Panc1 (cell line): ENCODE measurements around the gene TRAPPC8. TPM values are rescaled to one million over a fixed set of nuclear protein-coding genes. Genes with fewer than 3 reads are reported as not detected.

Source experiments
- ATAC-seq: fragments of 200-7000 bp; cut with Tn5 transposase; 2 replicates; pipeline ENCODE4 v1.9.1; 2020; ENCODE audit warnings: mild to moderate bottlenecking, moderate library complexity
- BruUV-seq: library from RNA; stranded (reverse); fragments of 400-500 nt; replicated peaks from 2 replicates; lab custom pipeline; 2021; lab: Mats Ljungman, UMichigan
- CTCF ChIA-PET: fragments of 300-600 bp; sonication (Branson Sonifier 250); formaldehyde crosslinking; loops from one replicate; lab custom pipeline; 2022; ENCODE audit warnings: antibody characterized with exemption; lab: Charles Lee
- POLR2A ChIA-PET: fragments of 300-600 bp; sonication (Branson Sonifier 250); formaldehyde crosslinking; loops from one replicate; lab custom pipeline; 2022; ENCODE audit warnings: antibody characterized with exemption; lab: Charles Lee
- DNase-seq: peaks from one replicate; pipeline ENCODE4 v3.0.0-alpha.2; 2010; ENCODE audit warnings: low read depth, low spot score
- H3K27ac ChIP-seq: 2 replicates; pipeline ENCODE4 v1.5.1; 2011; ENCODE audit warnings: mild to moderate bottlenecking, low read length, inconsistent platforms
- H3K27me3 ChIP-seq: fragments of 200-500 bp; sonication (Bioruptor generic); 2 replicates; pipeline ENCODE4 v1.6.0; 2014; ENCODE audit warnings: low read length, inconsistent platforms; ENCODE audit not compliant: control insufficient read depth, insufficient read depth
- H3K36me3 ChIP-seq: fragments of 200-500 bp; sonication (Bioruptor generic); 2 replicates; pipeline ENCODE4 v1.5.1; 2014; ENCODE audit warnings: inconsistent platforms, mild to moderate bottlenecking, low read length, moderate library complexity; ENCODE audit not compliant: control insufficient read depth, insufficient read depth
- H3K4me1 ChIP-seq: 2 replicates; pipeline ENCODE4 v1.5.1; 2011; ENCODE audit warnings: inconsistent platforms, mild to moderate bottlenecking, low read length, moderate library complexity; ENCODE audit not compliant: control insufficient read depth, insufficient read depth
- H3K4me3 ChIP-seq, 2 experiments: 2 replicates each; pipeline ENCODE4 v1.5.1; 2011 to 2012; ENCODE audit warnings: low read depth in 2 of 2, low read length in 2 of 2, mild to moderate bottlenecking in 2 of 2, inconsistent platforms in 1 of 2, moderate library complexity in 1 of 2
- H3K9me3 ChIP-seq: fragments of 200-500 bp; sonication (Bioruptor generic); 2 replicates; pipeline ENCODE4 v1.5.1; 2014; ENCODE audit warnings: low read depth, mild to moderate bottlenecking, inconsistent platforms, low read length, moderate library complexity; ENCODE audit not compliant: control insufficient read depth, insufficient read depth
- CTCF ChIP-seq: fragments of 450-650 bp; IDR thresholded peaks from 2 replicates; pipeline ENCODE4 v1.5.1; 2017; ENCODE audit warnings: mild to moderate bottlenecking
- POLR2AphosphoS5 ChIP-seq: IDR thresholded peaks from 2 replicates; pipeline ENCODE4 v1.6.1; 2012; ENCODE audit warnings: mild to moderate bottlenecking, low read depth, low read length, moderate library complexity
- REST ChIP-seq, 2 experiments: IDR thresholded peaks; 2 replicates each; pipeline ENCODE4 v1.6.1; 2011 to 2012; ENCODE audit warnings: low read depth in 2 of 2, control low read depth in 1 of 2, low read length in 1 of 2, mild to moderate bottlenecking in 1 of 2, moderate library complexity in 1 of 2; ENCODE audit not compliant: insufficient read depth in 1 of 2
- SIN3A ChIP-seq: IDR thresholded peaks from 2 replicates; pipeline ENCODE4 v1.6.1; 2012; ENCODE audit warnings: low read depth, mild to moderate bottlenecking, low read length, moderate library complexity, borderline replicate concordance; ENCODE audit not compliant: insufficient read depth
- TCF7L2 ChIP-seq: IDR thresholded peaks from 2 replicates; pipeline ENCODE4 v1.6.1; 2011; ENCODE audit warnings: mild to moderate bottlenecking, low read depth, low read length, inconsistent platforms
- in situ Hi-C: cut with HindIII; loops from 2 replicates; pipeline ENCODE4 v1.10.0; 2016; ENCODE audit warnings: low sequenced_read_pairs, low pct_unique_long_range_greater_than_20kb
- intact Hi-C: fragments of 100-400 bp; cut with micrococcal nuclease; formaldehyde crosslinking; loops from one replicate; pipeline ENCODE4 v1.10.0; 2022; ENCODE audit not compliant: unreplicated experiment
- total RNA-seq: library from RNA; stranded (reverse); gene quantifications from one replicate; pipeline ENCODE4 v1.2.1, GENCODE V29; 2021; ENCODE audit not compliant: unreplicated experiment

TRAPPC8 gene
- total RNA-seq, 1 experiment from 2014 or later: 35.3 TPM

DNA sequence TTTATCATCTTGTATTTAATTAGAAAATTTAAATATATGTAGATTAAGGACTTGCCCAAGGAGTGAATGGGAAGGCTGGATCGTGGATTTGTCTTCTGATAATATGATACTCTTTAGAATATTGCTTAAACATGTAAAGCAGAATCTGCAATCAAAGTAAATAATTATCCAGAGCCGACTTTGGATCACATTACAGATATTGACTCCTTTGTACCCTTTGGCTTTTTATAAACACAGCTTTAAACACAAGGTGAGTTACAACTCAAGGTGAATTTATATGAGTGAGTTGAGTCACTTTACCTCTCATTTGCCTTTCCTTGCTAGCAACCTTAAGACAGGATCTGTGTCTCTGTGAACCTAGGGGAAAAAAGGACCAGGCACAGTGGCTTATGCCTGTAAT, 144.5 kb downstream of the TRAPPC8 start:
- ATAC-seq (no peak), DNase-seq (no peak)
- Histone ChIP-seq H3K36me3 (no peaks in the 10 kb centered on the region), H3K4me3 (no peak overlapping the region), H3K9me3 (no peaks in the 10 kb centered on the region), H3K4me1 (no peaks in the 10 kb centered on the region), H3K27ac (no peak overlapping the region), H3K27me3 (no peaks in the 10 kb centered on the region)
- CTCF ChIA-PET: no interaction called here
- TF ChIP-seq TCF7L2: no peak
- no peak for TF ChIP-seq CTCF
- no peak for TF ChIP-seq POLR2AphosphoS5
- TF ChIP-seq REST (IDR thresholded peaks at IDR 0.05; ENCODE audit: insufficient read depth in 1 of 2, low read depth in 2 of 2, low read length in 1 of 2): no peak
- no peak for TF ChIP-seq SIN3A
- in situ Hi-C loops (no loop called here), intact Hi-C loops (no loop called here)
- no TSS peak for BruUV-seq
- POLR2A ChIA-PET: no interaction called here

DNA sequence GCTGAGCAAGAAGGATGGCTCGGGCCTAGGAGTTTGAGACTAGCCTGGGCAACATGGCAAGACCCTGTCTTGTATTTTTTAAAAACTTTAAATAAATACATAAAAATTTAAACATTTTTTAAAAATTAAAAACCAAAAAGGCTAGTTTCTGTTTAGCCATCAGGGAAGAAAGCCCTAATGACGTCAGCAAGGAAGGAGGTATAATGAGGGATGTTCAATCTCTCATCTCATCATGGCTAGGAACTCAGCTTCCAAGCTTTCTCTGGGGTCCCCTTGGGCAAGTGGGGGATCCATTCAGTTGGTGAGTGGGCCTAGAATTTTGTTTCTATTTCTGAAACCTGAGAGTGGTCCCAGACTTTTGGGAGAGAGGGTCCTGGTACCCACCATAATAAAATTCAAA, 147.2 kb downstream of the TRAPPC8 start:
- CTCF ChIA-PET: no interaction called here

More for the DNA sequence above, 147.2 kb downstream of the TRAPPC8 start:
- no peaks in the 10 kb centered on the region for H3K9me3 ChIP-seq
- no peak overlapping the region for H3K4me3 ChIP-seq
- no peaks in the 10 kb centered on the region for H3K4me1 ChIP-seq
- BruUV-seq: no TSS peak
- intact Hi-C loops: no loop called here
- H3K27ac ChIP-seq: no peak overlapping the region
- in situ Hi-C loops: no loop called here
- H3K27me3 ChIP-seq: no peaks in the 10 kb centered on the region
- H3K36me3 ChIP-seq: no peaks in the 10 kb centered on the region
- ATAC-seq: no peak
- TF ChIP-seq TCF7L2: no peak
- no peak for TF ChIP-seq REST (IDR thresholded peaks at IDR 0.05; ENCODE audit: insufficient read depth in 1 of 2, low read depth in 2 of 2, low read length in 1 of 2)
- TF ChIP-seq SIN3A: no peak
- TF ChIP-seq CTCF: no peak
- TF ChIP-seq POLR2AphosphoS5: no peak
- no peak for DNase-seq
- POLR2A ChIA-PET: no interaction called here
